Loucy (cell line): Measurements from ENCODE around the gene NFASC.

Source experiments
- H2AFZ ChIP-seq: fragments of 200-600 bp; sonication (generic); 2 replicates; pipeline ENCODE4 v1.6.0; 2016; ENCODE audit warnings: antibody characterized with exemption, mild to moderate bottlenecking, low read length, moderate library complexity
- H3F3A ChIP-seq: fragments of 200-600 bp; 2 replicates; pipeline ENCODE4 v1.6.0; 2016; ENCODE audit warnings: antibody characterized with exemption, low read depth, mild to moderate bottlenecking
- H3K27me3 ChIP-seq: fragments of 200-600 bp; sonication (generic); 2 replicates; pipeline ENCODE4 v1.6.1; 2014; ENCODE audit warnings: low read length, mild to moderate bottlenecking; ENCODE audit not compliant: insufficient read depth, poor library complexity, severe bottlenecking
- H3K36me3 ChIP-seq: fragments of 200-600 bp; sonication (generic); 2 replicates; pipeline ENCODE4 v1.6.1; 2016; ENCODE audit warnings: low read length; ENCODE audit not compliant: insufficient read depth
- H3K4me1 ChIP-seq: fragments of 200-600 bp; sonication (generic); 2 replicates; pipeline ENCODE4 v1.5.1; 2014; ENCODE audit warnings: low read length, mild to moderate bottlenecking; ENCODE audit not compliant: insufficient read depth, poor library complexity, severe bottlenecking
- H3K4me2 ChIP-seq: fragments of 200-600 bp; sonication (generic); 2 replicates; pipeline ENCODE4 v1.6.0; 2014; ENCODE audit warnings: antibody characterized with exemption, low read length, low read depth, mild to moderate bottlenecking; ENCODE audit not compliant: poor library complexity, severe bottlenecking
- H3K4me3 ChIP-seq: fragments of 200-600 bp; sonication (generic); 2 replicates; pipeline ENCODE4 v1.5.1; 2014; ENCODE audit warnings: low read length, mild to moderate bottlenecking, mixed read lengths; ENCODE audit not compliant: poor library complexity, severe bottlenecking
- H3K79me2 ChIP-seq: fragments of 200-600 bp; sonication (generic); 2 replicates; pipeline ENCODE4 v1.6.1; 2014; ENCODE audit warnings: low read length; ENCODE audit not compliant: insufficient read depth
- H3K9ac ChIP-seq: fragments of 200-600 bp; sonication (generic); 2 replicates; pipeline ENCODE4 v1.6.0; 2014; ENCODE audit warnings: mild to moderate bottlenecking, low read depth, low read length, moderate library complexity; ENCODE audit not compliant: poor library complexity, severe bottlenecking
- H3K9me2 ChIP-seq: fragments of 200-600 bp; sonication (generic); replicated peaks from 2 replicates; pipeline ENCODE4 v1.6.1; 2016; ENCODE audit warnings: low read depth, low read length, mixed read lengths
- H3K9me3 ChIP-seq: fragments of 200-600 bp; sonication (generic); 2 replicates; pipeline ENCODE4 v1.6.1; 2014; ENCODE audit warnings: mild to moderate bottlenecking, antibody characterized with exemption, low read length, low read depth; ENCODE audit not compliant: insufficient read depth
- H4K20me1 ChIP-seq: fragments of 200-600 bp; sonication (generic); 2 replicates; pipeline ENCODE4 v1.6.0; 2014; ENCODE audit warnings: antibody characterized with exemption, low read length, mild to moderate bottlenecking; ENCODE audit not compliant: insufficient read depth, poor library complexity, severe bottlenecking
- CTCF ChIP-seq: fragments of 200-600 bp; sonication (generic); conservative IDR thresholded peaks from 2 replicates; pipeline ENCODE4 v1.5.1; 2014; ENCODE audit warnings: mild to moderate bottlenecking, antibody characterized with exemption, low read length
- EZH2phosphoT487 ChIP-seq: fragments of 200-600 bp; IDR thresholded peaks from 2 replicates; pipeline ENCODE4 v1.6.1; 2018; ENCODE audit warnings: antibody characterized with exemption, mild to moderate bottlenecking, moderate library complexity, borderline replicate concordance

Gene NFASC

GRCh38 chr1:204880906-204881305 lies 10.2 kb downstream of the NFASC start:
- H2AFZ ChIP-seq: no peak overlapping the region

GRCh38 chr1:204882479-204882878 lies 11.8 kb downstream of the NFASC start:
- H3K27me3 ChIP-seq: no peaks in the 10 kb centered on the region

More at GRCh38 chr1:204880906-204881305, 10.2 kb downstream of the NFASC start:
- Histone ChIP-seq H4K20me1 (no peaks in the 10 kb centered on the region), H3K79me2 (no peaks in the 10 kb centered on the region), H3K36me3 (no peaks in the 10 kb centered on the region), H3K9ac (no peak overlapping the region), H3K4me3 (no peak overlapping the region), H3K4me2 (no peak overlapping the region), H3F3A (no peaks in the 10 kb centered on the region), H3K9me3 (no peaks in the 10 kb centered on the region), H3K27me3 (no peaks in the 10 kb centered on the region), H3K4me1 (no peaks in the 10 kb centered on the region), H3K9me2 (no peaks in the 10 kb centered on the region)
- TF ChIP-seq EZH2phosphoT487 (no peak), CTCF (no peak)

GRCh38 chr1:204883405-204883804 lies 12.7 kb downstream of the NFASC start:
- H3K9me3 ChIP-seq: no peaks in the 10 kb centered on the region
- no peaks in the 10 kb centered on the region for H3K36me3 ChIP-seq
- H3K4me1 ChIP-seq: no peaks in the 10 kb centered on the region
- no peaks in the 10 kb centered on the region for H4K20me1 ChIP-seq
- H3K4me2 ChIP-seq: no peak overlapping the region
- no peaks in the 10 kb centered on the region for H3K9me2 ChIP-seq
- no peak overlapping the region for H2AFZ ChIP-seq
- no peak overlapping the region for H3K4me3 ChIP-seq
- H3K27me3 ChIP-seq: no peaks in the 10 kb centered on the region
- no peaks in the 10 kb centered on the region for H3K79me2 ChIP-seq
- no peak overlapping the region for H3K9ac ChIP-seq
- no peak for TF ChIP-seq CTCF
- no peak for TF ChIP-seq EZH2phosphoT487
- no peaks in the 10 kb centered on the region for H3F3A ChIP-seq

More at GRCh38 chr1:204882479-204882878, 11.8 kb downstream of the NFASC start:
- H3K9me2 ChIP-seq: no peaks in the 10 kb centered on the region
- no peak overlapping the region for H3K4me2 ChIP-seq
- no peak overlapping the region for H2AFZ ChIP-seq
- no peak overlapping the region for H3K9ac ChIP-seq
- H3K9me3 ChIP-seq: no peaks in the 10 kb centered on the region
- H4K20me1 ChIP-seq: no peaks in the 10 kb centered on the region
- no peaks in the 10 kb centered on the region for H3K36me3 ChIP-seq
- no peaks in the 10 kb centered on the region for H3K79me2 ChIP-seq
- no peaks in the 10 kb centered on the region for H3K4me1 ChIP-seq
- no peak overlapping the region for H3K4me3 ChIP-seq
- TF ChIP-seq EZH2phosphoT487: no peak
- no peak for TF ChIP-seq CTCF
- no peaks in the 10 kb centered on the region for H3F3A ChIP-seq
